Loucy (cell line): ENCODE data around the gene COL5A1.

ENCODE experiments used
- CTCF ChIP-seq: fragments of 200-600 bp; sonication (generic); conservative IDR thresholded peaks from 2 replicates; pipeline ENCODE4 v1.5.1; 2014; ENCODE audit warnings: mild to moderate bottlenecking, antibody characterized with exemption, low read length
- EZH2phosphoT487 ChIP-seq: fragments of 200-600 bp; IDR thresholded peaks from 2 replicates; pipeline ENCODE4 v1.6.1; 2018; ENCODE audit warnings: antibody characterized with exemption, mild to moderate bottlenecking, moderate library complexity, borderline replicate concordance

- no peak for TF ChIP-seq CTCF
- no peak for TF ChIP-seq EZH2phosphoT487
These were observed 239.7 kb downstream of the COL5A1 start for GRCh38 chr9:134881313-134881670.
